ENCODE measurements around the gene CPSF4.

CPSF4 gene

DNA sequence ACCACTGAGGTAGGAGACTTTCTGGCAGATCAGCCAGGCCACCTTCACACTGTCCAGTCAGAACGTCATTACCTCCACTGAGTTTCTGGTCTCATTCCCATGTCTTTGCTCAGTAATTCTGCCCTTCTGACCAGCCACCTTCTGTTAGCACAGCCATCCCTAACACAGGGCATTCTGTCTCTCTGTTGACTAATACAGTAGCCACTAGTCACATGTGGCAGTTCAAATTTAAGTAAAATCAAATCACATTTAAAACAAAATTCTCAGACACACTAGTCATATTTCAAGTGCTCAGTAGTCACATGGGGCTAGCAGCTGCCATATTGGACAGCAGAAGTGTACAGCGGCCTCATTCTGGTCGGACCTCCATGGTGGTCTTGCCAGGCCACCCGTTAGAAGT lies 7.4 kb downstream of the CPSF4 start:
- in situ Hi-C loops (cut with MboI; ENCODE audit: low sequenced_read_pairs): no loop called here

DNA sequence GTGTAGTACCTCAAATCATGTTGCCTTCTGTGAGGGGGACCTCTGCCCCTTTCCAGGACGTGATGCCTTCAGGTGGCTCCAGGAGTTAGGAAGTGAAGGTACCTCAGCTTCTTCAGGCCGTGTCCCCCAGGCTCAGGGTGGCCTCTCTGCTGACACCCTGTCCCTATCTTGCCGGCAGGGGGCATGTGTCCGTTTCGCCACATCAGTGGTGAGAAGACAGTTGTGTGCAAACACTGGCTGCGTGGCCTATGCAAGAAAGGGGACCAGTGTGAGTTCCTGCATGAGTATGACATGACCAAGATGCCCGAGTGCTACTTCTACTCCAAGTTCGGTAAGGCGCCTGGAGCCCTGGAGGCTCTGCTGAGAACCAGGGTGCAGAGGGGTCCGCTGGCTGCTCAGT lies 9.2 kb downstream of the CPSF4 start:
- in situ Hi-C loops (cut with MboI; ENCODE audit: low sequenced_read_pairs): no loop called here

DNA sequence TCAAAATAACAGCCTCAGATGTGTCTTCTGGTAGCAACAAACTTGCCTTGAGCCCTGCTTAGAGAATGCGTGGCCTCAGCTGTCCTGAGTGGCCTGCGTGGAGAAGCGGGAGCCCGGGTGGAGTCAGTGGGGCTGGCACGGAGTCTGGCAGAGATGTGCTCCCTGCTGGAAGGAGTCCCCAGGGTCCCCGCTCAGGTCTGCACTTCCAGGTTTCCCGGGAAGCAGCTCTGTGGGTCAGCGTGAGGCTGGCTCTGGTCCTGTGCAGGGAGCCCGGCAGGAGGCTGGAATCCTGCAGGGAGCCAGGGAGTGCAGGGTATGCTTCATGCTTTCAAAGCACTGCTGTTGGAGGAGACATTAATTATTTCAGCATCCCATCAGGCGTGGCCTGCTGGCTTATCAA lies 10.1 kb downstream of the CPSF4 start:
- in situ Hi-C loops (cut with MboI; ENCODE audit: low sequenced_read_pairs): no loop called here

DNA sequence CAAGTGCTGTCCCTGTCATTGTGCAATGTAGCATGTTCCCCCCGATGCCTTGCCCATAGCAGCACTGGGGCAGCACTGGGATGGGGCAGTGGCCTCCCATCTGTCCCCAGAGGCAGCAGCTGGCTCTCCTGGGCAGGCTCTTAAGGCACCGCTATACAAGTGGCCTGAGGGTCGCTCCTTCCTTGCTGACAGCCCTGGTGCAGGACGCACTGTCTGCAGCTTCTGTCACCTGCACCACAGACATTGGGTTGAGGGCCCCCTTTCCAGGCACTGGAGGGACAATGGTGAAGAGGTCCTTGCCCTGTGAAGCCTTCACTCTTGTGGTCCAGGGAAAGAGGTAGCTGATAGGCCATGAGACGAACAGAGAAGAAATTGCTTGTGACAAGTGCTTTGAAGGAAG lies 10.6 kb downstream of the CPSF4 start:
- in situ Hi-C loops (cut with MboI; ENCODE audit: low sequenced_read_pairs): no loop called here

DNA sequence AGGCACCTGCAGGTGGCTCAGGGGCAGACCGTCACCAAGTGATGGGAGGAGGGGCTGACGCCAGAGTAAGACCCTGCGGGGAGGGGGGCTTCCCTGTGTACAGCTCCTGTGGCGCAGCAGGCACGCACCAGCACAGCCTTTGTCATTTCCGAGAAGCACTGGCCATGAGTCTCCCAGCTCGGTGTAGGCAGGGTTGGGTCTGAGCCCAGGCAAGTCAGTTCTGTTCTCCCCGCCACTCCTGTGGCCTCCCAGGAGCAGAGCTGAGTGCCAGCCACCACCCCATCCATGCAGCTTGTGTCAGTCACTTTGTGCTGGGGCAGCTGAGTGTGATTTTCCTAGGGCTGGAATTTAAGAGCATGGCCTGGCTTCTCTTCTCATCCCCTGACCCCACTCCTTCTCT lies 13.2 kb downstream of the CPSF4 start:
- in situ Hi-C loops (cut with MboI; ENCODE audit: low sequenced_read_pairs): no loop called here

DNA sequence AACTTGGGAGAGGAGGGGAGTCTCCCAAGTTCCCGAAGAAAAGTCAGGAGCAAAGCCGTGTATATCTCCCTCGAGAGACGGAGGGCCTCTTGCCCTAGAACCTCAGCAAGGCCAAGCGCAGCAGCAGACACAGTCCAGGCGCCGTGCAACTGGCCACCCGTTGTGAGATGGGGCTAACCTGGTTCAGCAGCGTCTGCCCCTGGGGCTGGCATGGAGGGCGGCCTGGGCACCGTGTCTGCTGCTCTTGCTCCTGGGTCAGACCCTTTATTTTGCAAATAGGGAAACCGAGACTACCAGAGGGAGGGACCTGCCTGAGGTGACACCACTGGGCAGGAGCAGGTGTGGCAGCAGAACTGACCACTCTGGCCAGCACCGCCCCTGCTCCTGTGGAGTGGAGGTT lies 13.8 kb downstream of the CPSF4 start:
- in situ Hi-C loops (cut with MboI; ENCODE audit: low sequenced_read_pairs): no loop called here

DNA sequence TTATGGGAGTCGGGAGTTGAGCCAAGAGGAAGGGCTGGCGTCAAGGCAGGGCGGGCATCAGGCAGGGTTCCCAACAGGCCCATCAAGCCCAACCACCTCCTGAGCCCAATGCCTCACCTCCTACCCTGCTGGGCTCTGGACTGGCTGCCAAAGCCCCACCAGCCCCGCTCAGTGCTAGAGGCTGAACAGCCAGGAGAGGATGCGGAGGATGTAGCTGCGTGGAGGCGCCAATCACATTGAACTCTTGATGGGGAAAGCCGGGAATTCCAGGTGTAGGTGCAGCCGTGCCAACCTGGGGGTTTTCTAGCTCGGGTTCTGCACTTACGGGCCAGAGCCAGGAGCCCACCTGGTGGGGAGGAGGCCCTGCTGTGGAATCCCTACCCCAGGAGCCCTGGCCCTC lies 14.4 kb downstream of the CPSF4 start:
- in situ Hi-C loops (cut with MboI; ENCODE audit: low sequenced_read_pairs): no loop called here

DNA sequence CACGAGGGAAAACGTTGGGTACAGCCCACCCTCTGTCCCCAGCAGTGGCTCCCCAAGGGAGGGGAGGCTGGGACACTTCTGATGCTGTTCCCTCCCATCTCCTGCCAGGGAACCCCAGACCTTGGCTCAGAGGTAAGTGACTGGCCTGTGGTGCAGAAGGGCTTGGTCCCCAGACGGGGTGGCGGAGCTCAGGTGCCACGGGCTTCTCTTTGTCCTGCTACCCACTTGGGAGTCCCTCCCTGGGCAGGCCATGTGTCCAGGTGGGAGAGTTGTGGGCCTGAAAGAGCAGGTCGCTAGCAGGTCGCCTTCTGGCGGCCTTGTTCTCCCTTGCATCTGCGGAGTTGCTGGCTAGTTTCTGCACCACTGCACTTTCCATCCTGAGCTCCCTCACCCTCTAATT lies 17.1 kb downstream of the CPSF4 start:
- in situ Hi-C loops (cut with MboI; ENCODE audit: low sequenced_read_pairs): no loop called here

DNA sequence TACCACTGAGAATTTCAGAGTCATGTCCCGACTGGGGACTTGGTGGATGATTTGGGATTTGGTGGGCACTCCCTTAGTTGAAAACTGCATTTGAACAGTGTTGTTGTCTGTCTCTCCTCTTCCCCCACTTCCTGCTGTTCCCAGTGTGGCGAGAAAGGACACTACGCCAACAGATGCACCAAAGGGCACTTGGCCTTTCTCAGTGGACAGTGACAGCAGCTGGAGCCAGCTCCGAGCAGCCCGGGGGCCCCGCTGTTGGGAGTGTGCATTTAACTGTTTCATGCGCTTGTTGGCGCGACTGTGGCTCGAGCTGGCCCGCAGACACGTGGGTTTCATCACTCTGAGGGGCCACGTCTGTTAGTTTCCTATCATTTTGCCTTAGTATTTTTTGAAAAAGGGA lies 17.5 kb downstream of the CPSF4 start:
- in situ Hi-C loops (cut with MboI; ENCODE audit: low sequenced_read_pairs): no loop called here

DNA sequence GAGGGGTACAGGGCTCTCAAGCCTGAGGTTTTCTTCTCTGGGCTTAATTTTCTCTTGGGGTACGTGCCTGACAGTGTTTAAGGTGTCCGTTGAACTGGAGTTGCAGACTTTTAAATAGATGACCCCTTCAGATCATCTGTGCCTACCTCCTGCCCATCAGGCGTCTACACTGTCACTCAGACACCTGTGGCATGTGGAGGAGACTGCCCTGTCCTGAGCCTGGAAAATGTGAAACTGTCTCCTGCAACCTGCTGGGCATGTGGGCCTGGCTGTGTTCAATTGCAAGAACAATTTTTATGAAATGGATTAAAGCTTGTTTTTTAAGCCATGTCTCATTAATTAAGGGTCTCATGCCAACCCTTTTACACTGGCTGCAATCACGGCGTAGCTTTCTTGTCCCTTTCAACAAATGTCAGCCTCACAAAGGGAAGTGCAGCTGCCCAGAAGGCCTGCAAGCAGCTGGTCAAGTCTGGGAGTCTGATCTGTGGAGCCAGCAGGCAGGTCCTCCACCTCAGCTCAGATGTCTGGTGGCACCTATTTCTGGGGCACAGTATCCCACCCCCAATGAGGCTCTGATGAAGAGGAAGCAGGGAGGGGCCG lies 18.4 kb downstream of the CPSF4 start:
- in situ Hi-C loops (cut with MboI; ENCODE audit: low sequenced_read_pairs): no loop called here

DNA sequence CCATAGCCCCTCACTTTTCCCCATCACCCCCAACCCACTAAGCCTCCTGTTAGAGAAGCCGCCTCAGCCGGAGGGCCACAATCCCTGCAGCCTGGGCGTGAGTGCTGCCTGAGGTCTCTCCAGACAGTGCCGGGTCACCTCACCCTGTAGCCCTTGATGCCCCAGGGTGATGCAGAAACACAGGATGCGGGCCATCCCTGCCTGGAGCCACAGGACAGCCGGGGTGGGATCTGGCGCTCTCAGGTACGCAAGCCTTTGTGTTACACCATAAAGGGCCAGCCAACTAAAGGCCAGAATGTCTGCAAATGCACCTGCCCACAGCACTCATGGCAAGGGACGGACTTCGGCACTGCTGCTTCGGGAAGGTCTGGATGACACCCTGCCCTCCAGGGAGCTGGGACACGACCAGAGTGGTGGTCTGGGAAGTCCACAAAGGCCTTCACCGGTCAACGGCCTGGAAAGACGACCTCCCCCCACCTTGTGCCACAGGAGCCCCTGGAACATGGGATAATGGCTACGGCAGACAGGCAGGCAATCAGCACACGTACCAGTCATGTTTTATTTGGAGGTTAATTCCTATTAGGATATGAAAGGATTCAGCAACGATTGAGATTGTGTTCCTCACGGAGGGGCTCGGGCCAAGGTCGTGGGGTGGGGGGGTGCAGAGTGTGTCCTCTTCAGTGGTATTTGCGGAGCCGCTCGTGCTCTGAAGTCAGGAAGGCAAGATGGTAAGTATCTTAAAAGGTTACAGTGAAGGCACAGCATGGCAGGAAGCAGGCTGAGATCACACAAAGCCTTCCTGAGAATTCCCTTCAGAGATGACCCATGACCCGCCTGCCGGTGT lies 19.1 kb downstream of the CPSF4 start:
- in situ Hi-C loops (cut with MboI; ENCODE audit: low sequenced_read_pairs): no loop called here

DNA sequence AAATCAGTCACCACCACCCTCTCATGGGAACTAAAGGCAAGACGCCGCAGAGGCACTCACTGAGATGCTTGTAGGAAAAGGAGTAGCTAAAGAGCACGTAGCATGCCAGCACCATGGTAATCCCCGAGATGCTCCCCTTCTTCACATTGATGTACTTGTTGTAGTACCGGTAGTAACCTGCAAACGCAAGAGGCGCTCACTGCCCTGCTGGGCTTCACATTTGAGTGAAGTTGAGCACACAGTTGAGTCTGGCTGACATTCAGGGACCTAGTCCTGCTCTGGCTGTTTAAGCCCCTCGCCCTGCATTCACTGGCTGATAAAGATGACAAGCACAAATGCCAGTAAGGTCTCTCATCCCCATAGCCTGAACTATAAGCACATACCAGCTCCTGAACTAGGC lies 20.3 kb downstream of the CPSF4 start:
- in situ Hi-C loops (cut with MboI; ENCODE audit: low sequenced_read_pairs): no loop called here

DNA sequence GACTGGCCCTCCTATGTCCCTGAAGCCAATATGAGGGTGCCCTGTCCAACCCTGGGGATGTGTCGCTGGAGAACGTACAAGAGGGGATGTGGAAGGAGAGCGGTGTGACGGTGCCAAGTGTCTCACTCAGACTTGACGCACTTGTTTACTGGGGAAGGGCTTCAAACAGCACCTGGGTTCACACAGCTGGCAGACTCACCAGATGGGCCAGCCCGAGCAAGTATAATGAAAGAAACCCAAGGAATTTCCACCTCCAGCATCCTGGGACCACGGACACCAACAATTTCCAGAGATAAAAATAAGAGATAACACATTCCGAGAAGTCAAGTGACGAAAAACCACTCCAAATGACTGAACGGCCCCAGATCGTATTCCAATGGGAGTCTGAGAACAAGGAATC lies 21.9 kb downstream of the CPSF4 start:
- in situ Hi-C loops (cut with MboI; ENCODE audit: low sequenced_read_pairs): no loop called here

DNA sequence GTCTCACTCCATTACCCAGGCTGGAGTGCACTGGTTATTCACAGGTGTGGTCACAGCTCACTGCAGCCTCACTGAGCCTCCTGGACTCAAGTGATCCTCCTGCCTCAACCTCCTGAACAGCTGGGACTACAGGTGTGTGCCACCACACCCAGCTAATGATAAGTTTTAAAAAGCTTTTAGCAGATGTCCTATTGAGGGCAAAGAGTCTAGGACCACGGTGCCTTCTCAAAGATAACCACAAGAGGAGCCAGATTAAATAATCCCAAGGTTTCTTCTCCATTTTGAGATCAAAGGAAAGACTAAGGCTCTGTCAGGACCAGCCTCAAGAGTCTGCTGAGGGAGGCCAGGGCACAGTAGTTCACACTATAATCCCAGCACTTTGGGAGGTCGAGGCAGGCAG lies 22.5 kb downstream of the CPSF4 start:
- in situ Hi-C loops (cut with MboI; ENCODE audit: low sequenced_read_pairs): no loop called here

DNA sequence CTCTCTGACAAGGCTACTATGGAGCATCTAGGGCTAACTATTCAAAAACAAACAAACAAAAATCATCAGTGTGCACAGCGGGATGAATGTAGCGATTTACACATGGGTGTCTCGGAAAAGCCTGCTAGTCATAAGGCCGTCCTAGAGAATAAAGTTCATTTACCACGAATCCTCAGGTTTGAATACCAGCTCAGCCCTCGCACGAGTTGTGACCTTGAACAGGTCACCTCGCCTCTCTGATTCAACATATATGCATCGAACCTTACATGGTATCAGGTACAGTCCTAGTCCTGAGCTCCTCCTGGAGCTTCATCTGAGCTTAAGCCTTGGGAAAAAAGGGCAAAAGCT lies 26.7 kb downstream of the CPSF4 start:
- in situ Hi-C loops (cut with MboI; ENCODE audit: low sequenced_read_pairs): no loop called here

DNA sequence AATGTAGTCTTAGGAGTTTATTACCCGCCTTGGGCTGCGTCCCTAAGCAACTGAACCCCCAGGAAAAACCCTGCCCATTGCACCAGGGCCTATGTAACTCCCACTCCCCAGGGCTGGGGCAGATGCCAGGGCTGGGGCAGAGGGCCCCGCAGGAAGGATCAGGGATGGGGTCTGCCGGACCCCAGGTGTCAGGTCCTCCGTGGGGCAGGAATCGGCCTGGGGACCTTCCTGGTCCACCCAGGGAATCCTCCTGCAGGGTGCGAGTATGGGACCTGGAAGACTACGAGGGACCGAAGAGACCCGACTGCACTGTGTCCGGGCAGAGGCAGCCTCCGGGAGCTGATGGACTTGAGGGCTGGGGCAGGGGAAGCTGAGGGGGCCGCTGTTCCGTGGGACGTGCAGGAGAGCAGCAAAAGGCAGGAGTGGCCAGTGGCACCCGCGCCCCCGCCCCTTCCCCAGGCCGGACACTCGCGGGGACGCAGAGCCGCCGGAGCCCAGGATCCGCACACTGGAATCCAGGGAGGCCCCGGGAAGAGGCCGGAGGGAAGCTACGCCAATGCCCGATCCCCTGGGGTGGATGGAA lies 29.7 kb downstream of the CPSF4 start:
- in situ Hi-C loops (cut with MboI; ENCODE audit: low sequenced_read_pairs): no loop called here

DNA sequence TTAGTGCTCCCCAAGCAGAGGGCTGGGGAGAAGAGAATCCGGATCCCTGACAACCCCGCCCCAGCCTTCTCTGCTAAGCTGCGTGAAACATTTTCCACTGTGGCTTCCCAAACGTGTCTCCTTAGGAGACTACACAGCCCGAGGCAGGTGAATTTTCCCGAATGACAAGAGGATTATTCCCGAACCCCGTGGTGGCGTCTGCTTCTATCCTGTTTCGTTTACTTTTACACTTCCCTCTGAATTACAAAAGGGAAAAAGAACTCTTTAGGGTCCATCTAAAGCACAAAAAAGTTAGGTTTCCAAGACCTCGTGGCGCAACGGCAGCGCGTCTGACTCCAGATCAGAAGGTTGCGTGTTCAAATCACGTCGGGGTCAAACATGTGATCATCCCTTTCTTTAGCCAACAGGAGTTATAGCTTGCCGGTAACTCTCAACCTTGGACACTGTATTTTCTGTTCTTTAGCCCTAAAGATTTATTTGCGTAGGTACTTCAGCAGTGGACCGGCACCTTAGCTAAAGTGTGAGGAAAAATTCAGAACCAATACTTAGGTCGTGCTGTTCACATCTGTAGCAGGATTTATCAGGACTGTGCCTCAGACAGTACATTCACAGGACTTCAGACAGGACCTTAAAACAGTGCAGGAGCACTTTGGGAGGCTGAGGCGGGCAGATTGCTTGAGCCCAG lies 30.8 kb downstream of the CPSF4 start:
- in situ Hi-C loops (cut with MboI; ENCODE audit: low sequenced_read_pairs): no loop called here

DNA sequence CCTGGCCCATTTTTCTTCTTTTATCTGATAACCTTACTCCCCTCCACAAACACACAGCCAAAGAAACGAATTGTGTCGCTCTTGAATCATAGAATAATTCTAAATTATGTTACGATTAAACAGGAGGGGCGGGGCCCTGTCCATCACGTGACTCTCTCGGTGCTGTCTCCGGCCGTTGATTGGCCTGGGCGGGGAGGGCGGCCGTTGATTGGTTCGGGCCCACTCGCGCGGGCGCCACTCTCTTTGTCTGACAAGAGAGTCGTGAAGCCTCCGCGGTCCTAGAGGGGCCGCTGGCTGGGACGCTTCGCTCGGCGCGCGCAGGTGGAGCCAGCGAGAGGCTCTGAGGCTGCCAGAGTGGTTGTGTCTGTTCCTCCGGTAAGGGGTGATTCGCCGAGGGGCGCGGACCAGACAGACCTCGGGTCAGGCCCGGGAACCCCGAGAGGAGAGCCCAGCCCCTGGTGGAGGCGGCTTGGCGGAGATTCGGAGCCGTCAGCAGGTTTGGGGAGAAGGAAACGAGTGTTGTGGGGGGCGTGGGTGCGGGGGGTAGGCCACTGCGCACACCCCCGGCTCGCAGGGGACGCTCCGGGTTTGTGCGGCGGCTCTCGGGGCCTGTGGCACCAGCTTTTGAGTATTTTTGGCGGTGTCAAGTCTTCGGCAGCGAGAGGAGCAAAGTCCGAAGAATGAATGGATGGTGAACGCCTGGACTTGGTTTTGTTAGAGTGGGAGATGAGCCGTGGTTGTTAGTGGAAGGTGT lies 34.0 kb downstream of the CPSF4 start, which contains the start of gene ZNF789:
ZNF789 (plus strand) TSS at position 330 of the 754 bp plus-strand sequence. CDS start 3,567 bp downstream, outside the sequence.
- in situ Hi-C loops (cut with MboI; ENCODE audit: low sequenced_read_pairs): no loop called here

DNA sequence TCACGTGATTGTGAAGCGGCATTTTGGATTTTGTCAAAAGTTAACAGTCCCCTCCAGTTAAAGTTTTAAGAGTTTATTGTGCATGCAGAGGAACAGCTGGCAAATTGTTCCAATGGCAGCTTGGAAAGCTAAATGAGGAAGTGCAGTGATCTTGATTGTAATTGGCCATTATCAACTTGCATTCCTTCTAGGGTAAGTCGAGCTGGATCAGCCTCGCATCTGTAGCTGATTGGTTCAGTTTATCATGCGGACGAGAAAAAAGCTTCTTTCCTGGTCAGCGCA lies 34.5 kb downstream of the CPSF4 start:
- in situ Hi-C loops (cut with MboI; ENCODE audit: low sequenced_read_pairs): no loop called here

DNA sequence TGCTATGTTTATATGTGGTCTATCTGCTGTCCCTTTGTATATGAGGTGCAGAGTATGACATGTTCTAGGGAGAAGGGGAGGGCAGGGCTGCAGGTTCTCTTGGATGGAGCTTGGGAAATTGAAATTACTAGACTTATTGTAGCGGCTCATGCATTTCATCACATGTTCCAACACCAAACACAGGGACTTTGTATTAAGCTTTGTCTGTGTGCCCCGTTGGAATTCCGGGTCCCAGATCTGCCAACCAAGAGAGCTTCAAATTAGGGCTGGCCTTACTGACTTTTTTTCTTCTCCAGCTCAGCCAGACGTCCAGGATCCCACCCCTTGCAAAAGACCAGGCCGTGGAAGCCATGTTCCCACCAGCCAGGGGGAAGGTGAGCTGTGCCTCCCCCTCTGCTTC lies 37.4 kb downstream of the CPSF4 start:
- in situ Hi-C loops (cut with MboI; ENCODE audit: low sequenced_read_pairs): no loop called here
